Activated CD4-positive, CD25-positive, alpha-beta regulatory T cell treated with anti-CD3 and anti-CD28 coated beads, Interleukin-2, amount 50 U/mL, for 72 hours (primary cell): ENCODE results near the gene CERKL.

Experiments
- DNase-seq: peaks from one replicate; pipeline ENCODE4 v3.0.0; 2021

The CERKL gene

GRCh38 chr2:181499231-181499630 is 157.7 kb downstream of the CERKL start:
- no peak for DNase-seq
